ENCODE results near the gene RAB40B.

The RAB40B gene

DNA sequence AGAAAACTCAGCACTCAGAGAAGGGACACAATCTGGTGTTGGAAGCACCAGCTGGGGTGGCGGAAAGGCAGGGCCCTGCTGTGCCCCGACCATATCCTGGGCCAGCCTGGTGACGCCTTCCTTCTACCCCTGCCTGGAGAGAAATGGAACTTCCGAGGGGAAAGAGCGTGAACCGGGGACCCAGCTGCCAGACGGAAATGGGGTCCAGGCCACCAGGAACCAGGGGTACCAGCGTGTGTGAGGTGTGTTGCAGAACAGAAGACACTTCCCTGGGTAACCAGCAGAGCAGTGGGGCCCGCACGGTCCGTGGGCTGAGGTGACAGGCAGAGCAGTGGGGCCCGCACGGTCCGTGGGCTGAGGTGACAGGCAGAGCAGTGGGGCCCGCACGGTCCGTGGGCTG is 6.8 kb downstream of the RAB40B start:
- no peak for DNase-seq

DNA sequence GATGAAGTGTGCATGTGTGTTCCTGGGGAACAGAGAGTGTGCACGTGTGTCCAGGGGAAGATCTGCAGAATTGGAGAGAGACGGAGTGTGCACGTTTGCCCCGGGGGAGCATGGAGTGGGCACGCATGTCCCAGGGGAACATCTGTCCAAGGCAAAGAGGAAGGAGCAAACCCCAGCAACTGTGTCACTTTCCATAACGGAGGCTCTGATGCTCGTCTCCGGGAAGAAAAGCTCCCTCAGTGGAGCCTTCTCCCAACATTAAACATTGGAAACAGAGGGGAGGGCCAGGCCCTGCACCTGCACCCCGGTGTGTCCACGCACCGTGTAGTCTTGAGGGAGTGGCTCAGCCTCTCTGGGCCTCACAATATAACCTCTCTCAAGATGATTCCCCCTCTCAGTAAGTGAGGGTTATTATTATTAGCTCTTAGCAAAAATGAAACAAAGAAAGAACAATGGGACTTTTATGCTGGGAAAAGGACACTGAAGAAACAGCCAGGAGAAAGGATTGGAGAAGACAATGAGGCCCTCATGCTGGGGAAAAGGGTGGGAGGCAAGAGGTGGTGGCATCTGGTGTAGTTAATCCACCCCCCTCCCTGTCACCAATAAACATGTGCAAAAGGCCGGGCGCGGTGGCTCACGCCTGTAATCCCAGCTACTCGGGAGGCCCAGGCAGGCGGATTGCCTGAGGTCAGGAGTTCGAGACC is 7.6 kb downstream of the RAB40B start:
- no peak for DNase-seq

DNA sequence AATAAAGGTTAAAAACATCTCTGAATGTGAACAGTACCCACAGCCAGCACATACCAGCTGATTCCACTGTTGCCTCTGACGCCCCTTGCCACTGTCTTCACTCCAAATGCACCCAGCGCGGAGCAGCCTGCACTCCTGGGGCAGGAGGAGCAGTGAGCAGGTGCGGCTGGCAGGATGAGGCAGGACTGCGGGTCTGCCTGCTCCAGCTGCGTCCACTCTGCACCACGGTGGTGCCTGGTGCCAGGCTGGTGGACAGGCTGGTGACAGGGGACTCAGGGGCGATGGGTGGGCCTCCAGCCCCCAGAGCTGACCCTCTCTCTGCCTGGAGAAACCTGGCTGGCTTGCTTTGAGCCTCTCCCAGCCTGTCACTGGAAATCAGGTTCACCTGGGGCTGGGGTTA is 9.4 kb downstream of the RAB40B start:
- no peak for DNase-seq

DNA sequence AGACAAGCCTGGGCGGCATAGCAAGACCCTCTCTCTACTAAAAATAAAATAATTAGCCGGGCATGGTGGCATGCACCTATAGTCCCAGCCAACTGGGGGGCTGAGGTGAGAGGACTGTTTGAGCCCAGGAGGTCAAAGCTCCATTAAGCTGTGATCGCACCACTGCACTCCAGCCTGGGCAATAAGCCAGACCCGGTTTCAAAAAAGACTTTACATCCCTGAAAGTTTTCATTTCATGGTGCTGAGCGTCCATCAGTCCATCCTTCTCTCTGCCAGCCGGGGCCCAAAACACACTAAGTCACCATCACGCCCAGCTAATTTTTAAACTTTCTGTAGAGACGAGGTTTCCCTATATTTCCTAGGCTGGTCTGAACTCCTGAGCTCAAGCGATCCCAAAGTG is 10.6 kb downstream of the RAB40B start:
- no peak for DNase-seq

DNA sequence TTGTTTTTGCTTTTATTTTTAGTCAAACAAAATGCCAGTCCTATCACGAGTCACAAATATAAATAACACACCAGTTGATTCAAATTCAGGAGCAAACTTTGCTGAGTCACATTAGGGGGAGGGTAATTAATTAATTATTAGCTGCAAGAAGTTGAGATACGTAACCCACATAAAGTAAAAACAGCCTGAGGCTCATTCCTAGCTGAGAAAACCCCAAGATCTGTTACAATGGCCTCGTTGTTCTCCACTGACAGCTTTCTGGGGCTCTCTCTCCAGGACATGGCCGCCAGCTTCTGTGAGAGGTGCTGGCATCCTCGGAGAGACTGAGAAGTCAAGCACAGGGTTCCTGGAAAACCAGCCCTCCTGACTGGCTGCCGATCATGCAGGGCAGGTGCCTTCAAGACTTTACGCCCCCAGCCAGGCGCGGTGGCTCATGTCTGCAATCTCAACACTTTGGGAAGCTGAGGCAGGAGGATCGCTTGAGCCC is 11.1 kb downstream of the RAB40B start:
- DNase-seq: no peak

DNA sequence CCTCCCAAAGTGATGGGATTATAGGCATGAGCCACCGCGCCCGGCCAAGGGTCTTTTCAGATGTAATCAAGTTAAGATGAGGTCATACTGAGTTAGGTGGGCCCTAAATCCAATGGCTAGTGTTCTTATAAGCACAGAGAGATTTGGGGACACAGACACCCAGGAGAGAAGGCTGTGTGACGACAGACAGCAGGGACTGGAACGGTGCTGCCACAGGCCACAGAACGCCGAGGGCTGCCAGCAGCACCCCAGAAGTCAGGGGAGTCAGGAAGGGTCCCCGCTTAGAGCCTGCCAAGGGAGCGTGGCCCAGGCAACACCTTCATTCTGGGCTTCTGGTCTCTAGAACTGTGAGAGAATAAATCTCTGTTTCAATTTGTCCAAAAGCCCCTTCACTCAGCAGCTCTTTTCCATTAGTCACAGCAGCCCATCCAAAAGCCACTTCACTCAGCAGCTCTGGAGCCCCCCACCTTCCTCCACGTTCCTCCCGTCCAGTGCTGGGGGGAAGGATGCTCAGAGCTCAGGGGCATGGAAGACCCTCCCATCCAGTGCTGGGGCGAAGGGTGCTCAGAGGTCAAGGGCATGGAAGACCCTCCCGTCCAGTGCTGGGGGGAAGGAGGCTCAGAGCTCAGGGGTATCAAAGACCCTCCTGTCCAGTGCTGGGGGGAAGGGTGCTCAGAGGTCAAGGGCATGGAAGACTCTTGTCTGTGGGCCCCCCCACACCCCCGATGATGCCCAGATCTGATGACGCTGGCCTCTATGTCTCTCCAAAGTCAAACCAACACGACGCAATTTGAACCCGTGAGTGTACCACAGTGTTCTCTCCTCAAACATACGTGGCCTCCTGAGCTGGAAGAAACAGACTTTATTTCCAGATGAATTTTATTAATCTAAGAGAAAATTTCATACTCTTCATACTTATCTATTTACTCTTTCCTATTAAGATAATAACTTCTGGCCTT is 11.9 kb downstream of the RAB40B start:
- no peak for DNase-seq

DNA sequence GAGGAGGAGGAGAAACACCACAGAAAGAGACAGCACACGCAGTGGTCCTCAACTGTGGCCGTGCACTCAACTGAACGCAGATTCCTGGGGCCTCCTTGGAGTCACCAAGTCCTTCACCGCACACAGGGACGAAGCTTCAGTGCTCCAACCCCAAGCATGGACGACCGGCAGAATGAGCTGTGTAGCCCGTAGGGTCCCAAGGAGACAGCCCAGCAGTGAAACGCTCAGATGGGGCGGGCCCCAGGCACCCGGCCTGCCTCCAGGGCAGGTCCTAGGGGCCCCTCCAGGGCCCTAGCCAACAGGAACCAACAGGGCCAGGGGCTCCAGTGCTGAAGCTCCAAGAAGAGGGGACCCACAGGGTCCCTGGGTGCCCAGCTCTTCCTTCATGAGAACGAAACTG is 13.2 kb downstream of the RAB40B start:
- no peak for DNase-seq

DNA sequence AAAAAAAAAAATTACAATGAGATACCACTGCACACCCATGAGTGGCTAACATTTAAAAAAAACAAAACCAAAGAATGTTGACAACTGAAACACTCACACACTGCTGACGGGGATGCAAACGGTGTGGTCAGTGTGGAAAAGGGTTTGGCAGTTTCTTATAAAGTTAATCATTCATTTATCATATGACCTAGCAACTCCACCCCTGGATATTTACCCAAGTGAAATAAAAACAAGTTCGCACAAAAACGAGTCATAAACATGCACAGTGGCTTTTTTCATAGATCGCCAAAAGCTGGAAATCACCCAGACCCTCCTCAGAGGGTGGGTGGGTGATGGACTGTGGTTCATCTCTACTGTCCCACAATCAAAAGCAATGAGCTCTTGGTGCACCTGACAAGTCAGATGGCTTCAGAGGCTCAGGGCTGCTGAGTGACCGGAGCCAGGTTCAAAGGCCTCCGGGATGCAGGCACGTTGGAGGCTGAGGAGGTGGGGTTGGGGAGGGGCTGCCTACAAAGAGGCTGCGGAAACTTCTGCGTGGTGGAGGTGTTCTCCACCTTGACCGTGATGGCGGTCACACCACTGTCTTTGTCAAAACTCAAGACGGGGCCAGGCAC is 14.2 kb downstream of the RAB40B start:
- DNase-seq: no peak

DNA sequence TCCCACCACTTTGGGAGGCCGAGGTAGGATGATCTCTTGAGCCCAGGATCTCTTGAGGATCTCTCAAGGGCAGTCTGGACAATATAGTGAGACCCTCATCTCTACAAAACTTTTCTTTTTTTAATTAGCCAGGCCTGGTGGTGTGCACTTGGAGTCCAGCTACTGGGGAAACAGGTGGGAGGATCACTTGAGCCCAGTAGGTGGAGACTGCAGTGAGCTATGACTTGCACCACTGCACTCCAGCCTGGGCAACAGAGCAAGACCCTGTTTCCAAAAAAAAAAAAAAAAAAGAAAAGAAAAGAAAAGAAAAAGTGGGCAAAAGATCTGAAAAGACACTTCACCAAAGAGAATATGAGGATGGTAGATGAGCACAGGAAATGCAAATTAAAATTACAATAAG is 15.0 kb downstream of the RAB40B start:
- no peak for DNase-seq

DNA sequence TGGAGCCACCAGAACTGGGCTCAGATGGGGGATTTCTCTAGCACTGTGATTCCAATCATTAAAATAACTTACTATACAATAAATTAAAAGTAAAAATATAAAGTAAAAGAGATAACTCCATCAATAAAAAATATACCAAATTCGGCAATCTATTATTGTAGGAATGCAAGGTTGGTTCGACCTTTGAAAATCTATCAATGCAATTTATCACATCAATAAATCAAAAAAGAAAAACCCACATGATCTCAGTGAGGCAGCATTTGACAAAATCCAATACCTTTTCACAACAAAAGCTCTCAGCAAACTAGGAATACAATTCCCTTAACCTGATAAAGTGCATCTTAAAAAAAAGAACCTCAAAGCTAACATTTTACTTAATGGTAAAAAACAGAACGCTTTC is 17.0 kb downstream of the RAB40B start:
- DNase-seq: no peak

DNA sequence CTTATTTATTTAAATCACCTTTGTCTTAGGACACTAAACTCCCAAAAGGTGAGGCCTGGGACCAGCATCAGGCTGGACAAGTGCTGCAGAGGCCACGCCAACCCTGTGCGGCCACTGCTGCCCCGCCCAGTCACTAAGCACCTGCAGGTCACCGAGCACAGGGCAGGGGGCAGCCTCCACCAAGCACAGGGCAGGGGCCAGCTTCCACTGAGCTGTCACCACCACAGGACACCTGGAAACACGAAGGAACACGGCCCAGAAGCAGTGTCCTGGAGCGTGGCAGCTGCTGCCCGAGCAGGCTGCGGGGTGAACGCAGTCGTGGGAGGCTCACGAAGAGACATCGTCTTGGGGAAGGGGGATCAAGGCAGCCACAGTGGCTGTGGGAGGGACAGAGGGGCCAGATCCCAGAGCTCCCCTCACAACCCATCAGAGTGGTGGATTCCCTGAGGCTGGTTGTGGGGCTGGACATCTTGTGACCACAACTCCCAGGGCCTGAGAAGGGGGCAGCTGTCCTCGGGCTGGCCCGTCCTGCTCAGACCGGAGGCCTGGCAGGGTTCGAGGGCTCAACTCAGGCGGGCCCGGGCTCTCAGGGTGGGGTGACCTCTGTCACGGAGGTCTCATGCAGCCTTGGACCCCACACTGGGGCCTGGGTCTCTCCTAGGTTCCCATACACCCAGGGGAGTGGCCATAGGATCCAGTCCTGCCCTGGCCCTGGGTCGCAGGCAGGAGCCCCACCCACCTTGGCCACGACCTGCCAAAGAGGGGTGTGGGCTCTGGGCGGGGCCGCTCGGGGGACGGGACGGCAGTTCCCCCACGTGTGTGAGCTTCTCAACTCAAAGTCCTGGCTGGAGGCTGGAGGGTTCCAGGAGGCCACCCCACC is 18.7 kb downstream of the RAB40B start:
- DNase-seq: no peak

DNA sequence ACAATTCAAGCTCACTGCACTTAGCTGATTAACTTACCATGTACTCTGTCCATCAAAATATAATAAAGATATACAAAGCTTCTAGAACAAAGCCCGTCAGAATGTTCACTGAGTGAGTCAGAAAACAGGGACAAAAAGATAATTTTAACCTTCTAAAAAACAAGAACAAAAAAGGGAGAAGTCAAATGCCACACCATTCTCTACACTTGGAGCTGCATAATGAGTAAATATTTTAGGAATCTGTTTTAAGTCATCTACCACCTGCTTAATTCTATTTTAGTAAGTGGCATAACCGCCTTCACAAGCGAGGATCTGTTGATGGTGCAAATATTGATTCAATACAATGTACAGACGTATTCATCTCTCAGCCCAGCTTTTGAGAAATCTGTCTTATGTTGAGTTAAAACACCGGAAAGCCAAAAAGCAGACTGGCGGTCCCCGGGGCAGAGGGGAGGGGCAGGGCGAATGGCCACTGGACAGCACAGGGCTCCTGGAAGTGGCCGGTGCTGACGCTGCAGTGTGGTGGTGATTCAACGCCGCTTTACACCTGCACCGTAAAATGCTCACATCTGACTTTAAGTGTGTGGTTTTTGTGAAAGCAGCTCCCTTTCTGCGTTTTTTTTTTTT is 20.1 kb downstream of the RAB40B start:
- no peak for DNase-seq

DNA sequence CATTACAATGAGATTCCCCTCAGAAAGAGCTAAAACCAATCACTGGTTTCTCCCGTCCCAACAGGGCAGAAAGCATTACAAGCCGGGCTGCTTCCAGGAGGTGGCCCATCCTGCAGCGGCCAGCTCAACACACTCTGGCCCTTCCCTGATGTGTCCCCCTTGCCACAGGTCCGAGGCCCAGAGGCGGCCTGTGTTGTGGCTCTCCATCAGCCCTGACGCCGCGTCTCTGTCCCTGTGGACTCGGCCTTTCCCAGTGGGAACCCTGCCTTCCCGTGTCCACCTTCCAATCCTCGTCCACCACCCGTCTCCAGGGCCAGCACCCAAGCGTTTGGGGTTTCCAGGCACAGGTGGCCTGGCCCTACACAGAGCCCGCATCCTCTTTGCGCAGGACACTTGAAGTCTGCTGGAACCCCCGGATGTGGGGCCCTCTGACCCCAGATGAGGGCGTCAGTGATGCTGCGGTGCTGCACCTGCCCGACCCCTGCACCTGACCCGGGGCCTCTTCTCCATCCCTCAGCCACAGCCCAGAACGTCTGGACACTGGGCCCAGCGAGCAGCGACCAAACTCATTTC is 21.1 kb downstream of the RAB40B start:
- DNase-seq: no peak

DNA sequence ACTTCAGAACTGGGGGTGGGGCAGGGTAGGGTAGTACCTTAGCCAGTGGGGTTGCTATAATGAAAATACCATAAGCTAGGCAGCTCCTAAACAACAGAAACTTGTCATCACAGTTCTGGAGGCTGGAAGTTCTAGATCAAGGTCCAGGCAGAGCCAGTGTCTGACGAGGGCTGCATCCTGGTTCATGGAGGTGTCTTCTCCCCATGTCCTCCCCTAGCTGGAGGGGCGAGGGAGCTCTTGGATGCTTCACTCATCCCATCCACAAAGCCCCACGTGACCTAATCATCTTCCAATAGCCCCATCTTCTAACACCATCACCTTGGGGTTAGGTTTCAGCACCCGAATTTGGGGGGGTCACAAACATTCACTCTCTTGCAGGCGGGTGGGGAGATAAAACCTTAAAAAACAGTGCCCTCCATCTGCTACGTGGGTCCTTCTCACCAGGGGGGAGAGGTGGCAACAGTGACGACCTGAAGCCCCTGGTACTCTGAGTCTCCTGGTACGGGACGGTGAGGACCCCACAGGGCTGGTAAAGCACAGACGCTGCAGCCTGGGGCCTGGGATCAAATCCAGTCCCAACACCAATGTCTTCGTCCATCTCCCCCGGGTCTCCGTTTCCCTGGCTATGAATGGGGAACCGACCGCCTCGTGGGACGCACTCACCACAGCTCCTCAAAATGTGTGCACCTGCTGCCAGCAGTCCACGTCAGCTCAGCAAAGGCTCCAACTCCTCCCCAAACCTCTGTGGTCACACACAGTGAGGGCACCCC is 22.8 kb downstream of the RAB40B start:
- DNase-seq: no peak

DNA sequence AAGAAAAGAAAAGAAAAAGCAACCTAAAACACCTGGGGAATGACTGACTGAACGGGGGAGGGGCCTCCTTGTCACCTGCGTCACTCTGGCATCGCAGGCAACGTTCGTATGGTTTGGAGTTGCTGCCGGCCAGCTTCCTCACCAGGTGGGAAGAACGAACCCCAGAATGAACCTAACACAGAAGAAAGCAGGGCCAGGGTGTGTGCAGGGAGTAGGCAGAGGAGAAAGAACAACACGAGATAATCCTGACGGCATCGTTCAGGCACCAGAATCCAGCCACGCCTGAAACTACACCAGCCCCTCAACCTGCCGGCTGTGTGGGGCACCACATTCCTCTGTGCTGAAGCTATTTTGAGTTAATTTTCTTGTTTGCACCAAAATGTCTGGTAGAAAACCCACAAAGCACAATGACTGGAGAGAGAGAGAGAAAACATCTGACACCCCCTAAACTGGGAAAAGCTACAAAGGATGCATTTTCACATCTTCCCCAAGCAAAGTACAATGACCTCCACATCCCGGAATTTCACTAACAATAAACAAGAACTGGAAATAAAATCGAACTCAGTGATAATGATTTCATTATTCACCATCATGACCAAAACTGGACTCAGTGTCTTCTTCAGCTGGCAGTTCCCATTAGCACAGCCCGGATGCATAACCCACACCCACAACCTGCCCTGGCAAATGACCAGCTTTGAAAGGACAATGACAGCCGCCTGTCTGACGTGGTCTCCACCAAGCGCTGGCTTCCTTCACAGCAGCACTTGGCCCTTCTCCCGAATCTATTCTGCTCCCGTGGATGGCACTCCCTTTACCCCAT is 23.6 kb downstream of the RAB40B start:
- no peak for DNase-seq

DNA sequence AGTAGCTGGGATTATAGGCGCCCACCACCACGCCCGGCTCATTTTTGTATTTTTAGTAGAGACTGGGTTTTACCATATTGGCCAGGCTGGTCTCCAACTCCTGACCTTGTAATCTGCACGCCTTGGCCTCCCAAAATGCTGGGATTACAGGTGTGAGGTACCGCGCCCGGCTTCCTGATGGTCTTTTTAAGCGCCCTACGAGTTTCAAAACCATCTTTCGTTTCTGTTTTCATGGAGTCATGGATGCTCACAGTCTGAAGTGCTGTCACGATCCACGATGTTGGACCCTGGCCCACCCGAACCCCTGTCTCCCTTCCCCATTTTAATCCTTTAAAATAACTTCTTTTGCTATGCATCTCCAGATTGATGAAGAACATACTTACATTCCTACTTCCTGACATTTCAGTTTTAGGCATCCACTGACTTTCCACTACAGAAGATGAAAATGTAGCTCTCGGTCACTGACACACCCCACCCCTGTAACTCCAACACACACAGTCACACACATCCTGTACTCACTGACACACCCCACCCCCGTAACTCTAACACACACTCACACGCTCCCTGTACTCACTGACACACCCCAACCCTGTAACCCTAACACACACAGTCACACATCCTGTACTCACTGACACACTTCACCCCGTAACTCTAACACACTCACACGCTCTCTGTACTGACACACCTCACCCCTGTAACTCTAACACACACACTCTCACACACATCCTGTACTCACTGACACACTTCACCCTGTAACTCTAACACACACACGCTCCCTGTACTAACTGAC is 27.6 kb downstream of the RAB40B start:
- no peak for DNase-seq

DNA sequence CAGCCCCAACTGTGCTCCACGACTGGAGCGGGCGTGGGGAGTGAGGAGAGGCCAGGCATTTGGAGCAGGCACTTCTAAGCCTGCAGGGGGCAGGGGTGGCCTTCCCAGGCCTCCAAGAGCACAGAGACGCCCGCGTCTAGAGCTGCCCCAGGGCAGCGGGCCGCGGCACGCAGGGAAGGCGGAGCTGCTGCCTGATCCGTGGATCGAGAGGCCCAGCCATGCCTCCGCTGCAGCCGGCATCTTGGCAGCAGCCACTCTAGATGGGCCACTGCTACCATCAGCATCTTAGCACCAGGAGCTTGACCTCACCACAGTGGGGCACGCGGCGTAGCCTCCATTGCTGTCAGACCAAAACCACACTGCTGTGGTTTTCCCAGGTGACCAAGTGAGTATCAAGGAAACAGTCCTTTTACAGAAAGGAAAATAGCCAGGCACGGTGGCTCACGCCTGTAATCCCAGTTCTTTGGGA is 29.8 kb downstream of the RAB40B start:
- DNase-seq: no peak

DNA sequence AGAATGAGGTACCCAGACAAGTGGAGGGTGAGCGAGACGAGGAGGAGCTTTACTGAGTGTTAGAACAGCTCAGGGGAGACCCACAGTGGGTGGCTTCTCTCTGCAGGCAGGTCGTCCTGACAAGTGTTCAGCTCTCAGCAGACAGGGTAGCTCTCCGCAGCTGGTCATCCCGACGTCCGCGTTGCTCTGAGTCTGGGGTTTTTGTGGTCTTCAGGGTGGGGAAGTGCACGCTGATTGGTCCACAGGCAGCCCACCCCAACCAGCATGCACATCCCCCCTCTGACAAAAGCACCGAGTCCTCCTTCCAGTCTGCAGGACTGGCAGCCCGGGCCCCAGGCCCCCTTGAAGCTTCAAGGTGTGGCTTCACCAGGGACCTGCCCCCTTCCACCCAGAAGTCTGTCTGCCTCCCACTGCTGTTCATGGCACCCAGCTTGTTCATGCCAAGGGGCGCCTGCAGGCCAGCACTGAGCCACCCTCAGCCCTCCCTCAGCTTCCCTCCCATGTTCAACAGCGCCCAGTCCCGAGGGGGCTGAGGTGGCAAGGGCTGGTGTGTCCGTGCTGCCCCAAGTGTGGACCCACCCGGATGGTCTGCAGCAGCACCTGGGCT is 30.4 kb downstream of the RAB40B start:
- no peak for DNase-seq

DNA sequence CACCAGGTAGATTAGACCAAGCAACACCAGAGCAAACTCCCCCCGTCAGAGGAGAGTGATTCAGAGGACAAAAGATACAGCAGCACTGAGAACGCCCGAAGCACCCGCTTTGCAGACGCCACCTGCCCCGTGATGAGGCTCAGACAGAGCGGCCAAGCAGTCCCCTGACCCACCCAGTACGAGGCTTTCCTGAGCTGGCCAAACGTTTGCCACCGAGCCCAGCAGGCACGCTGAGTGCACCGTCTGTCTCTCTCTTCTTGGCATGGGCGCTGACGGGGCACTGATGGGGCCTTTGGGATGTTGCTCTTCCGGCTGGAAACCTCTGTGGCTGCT is 30.9 kb downstream of the RAB40B start:
- DNase-seq: no peak

Measured in NCI-H187 treated with DMSO at 0.1 percent for 48 hours (cell line).